WI38 (cell line): ENCODE measurements around the gene ZBED4.

Source experiments
- H3K4me3 ChIP-seq: 2 replicates; pipeline ENCODE4 v1.5.1; 2011; ENCODE audit warnings: low read depth, mild to moderate bottlenecking, control low read depth, low read length
- CTCF ChIP-seq: IDR thresholded peaks from 2 replicates; pipeline ENCODE4 v1.5.1; 2012; ENCODE audit warnings: low read depth, mild to moderate bottlenecking, control low read depth, low read length

Gene ZBED4

GRCh38 chr22:49845241-49845640 is 8.4 kb upstream of the ZBED4 start:
- no peak overlapping the region for H3K4me3 ChIP-seq
- TF ChIP-seq CTCF, result no peak

- no peak for TF ChIP-seq CTCF
- H3K4me3 ChIP-seq, result no peak overlapping the region
These were observed 7.8 kb upstream of the ZBED4 start for GRCh38 chr22:49845666-49846459.

- H3K4me3 ChIP-seq, result peak overlapping the region; percentile 3; the same call in 1 of the 2 replicates
- TF ChIP-seq CTCF, result no peak
These were observed 5.6 kb upstream of the ZBED4 start for GRCh38 chr22:49847751-49848689.

- TF ChIP-seq CTCF, result no peak
- peak overlapping the region; percentile 3; the same call in 1 of the 2 replicates for H3K4me3 ChIP-seq
These were observed 4.9 kb upstream of the ZBED4 start for GRCh38 chr22:49848690-49849160.

- no peak overlapping the region for H3K4me3 ChIP-seq
- no peak for TF ChIP-seq CTCF
These were observed 4.3 kb upstream of the ZBED4 start for GRCh38 chr22:49849161-49850020.

GRCh38 chr22:49850021-49850911 is 3.4 kb upstream of the ZBED4 start:
- H3K4me3 ChIP-seq, result no peak overlapping the region
- no peak for TF ChIP-seq CTCF
